ENCODE data around the gene ANKRD44.

Gene ANKRD44

GRCh38 chr2:197102231-197102630 is 208.3 kb downstream of the ANKRD44 start:
- DNase-seq, result no peak

GRCh38 chr2:197101519-197101918 is 209.1 kb downstream of the ANKRD44 start:
- DNase-seq, result no peak

- DNase-seq, result no peak
Observed at GRCh38 chr2:197097578-197098366, 212.8 kb downstream of the ANKRD44 start.

- no peak for DNase-seq
Observed at GRCh38 chr2:197096649-197097048, 213.9 kb downstream of the ANKRD44 start.

GRCh38 chr2:197092431-197092830 is 218.1 kb downstream of the ANKRD44 start:
- DNase-seq, result no peak

- DNase-seq, result no peak
Observed at GRCh38 chr2:197090742-197091367, 219.7 kb downstream of the ANKRD44 start.

GRCh38 chr2:197089655-197090054 is 220.9 kb downstream of the ANKRD44 start:
- DNase-seq, result no peak

- no peak for DNase-seq
Observed at GRCh38 chr2:197088694-197089093, 221.9 kb downstream of the ANKRD44 start.

- no peak for DNase-seq
Observed at GRCh38 chr2:197086500-197086899, 224.1 kb downstream of the ANKRD44 start.

- DNase-seq, result no peak
Observed at GRCh38 chr2:197085665-197086064, 224.9 kb downstream of the ANKRD44 start.

- no peak for DNase-seq
Observed at GRCh38 chr2:197081294-197081693, 229.3 kb downstream of the ANKRD44 start.

- no peak for DNase-seq
Observed at GRCh38 chr2:197080578-197081216, 229.9 kb downstream of the ANKRD44 start.

- no peak for DNase-seq
Observed at GRCh38 chr2:197079832-197080555, 230.6 kb downstream of the ANKRD44 start.

- no peak for DNase-seq
Observed at GRCh38 chr2:197079414-197079813, 231.2 kb downstream of the ANKRD44 start.

GRCh38 chr2:197078535-197078934 is 232.0 kb downstream of the ANKRD44 start:
- no peak for DNase-seq

- no peak for DNase-seq
Observed at GRCh38 chr2:197077336-197077735, 233.2 kb downstream of the ANKRD44 start.

- no peak for DNase-seq
Observed at GRCh38 chr2:197076652-197077051, 233.9 kb downstream of the ANKRD44 start.

GRCh38 chr2:197075754-197076337 is 234.7 kb downstream of the ANKRD44 start:
- DNase-seq, result peak; percentile 27

GRCh38 chr2:197075281-197075680 is 235.3 kb downstream of the ANKRD44 start:
- DNase-seq, result no peak

GRCh38 chr2:197073701-197074433 is 236.7 kb downstream of the ANKRD44 start:
- no peak for DNase-seq

GRCh38 chr2:197073270-197073669 is 237.3 kb downstream of the ANKRD44 start:
- DNase-seq, result no peak

- no peak for DNase-seq
Observed at GRCh38 chr2:197072533-197072932, 238.0 kb downstream of the ANKRD44 start.
